ENCODE data around the gene ARHGEF28.
A peak's percentile ranks its signal among the peaks of the same experiment; 100 is the strongest.

Gene ARHGEF28

GRCh38 chr5:73942783-73943182 lies 316.8 kb downstream of the ARHGEF28 start:
- DNase-seq (ENCODE audit: low read depth), result no peak

GRCh38 chr5:73943397-73943796 lies 317.4 kb downstream of the ARHGEF28 start:
- DNase-seq (ENCODE audit: low read depth), result no peak

DNA sequence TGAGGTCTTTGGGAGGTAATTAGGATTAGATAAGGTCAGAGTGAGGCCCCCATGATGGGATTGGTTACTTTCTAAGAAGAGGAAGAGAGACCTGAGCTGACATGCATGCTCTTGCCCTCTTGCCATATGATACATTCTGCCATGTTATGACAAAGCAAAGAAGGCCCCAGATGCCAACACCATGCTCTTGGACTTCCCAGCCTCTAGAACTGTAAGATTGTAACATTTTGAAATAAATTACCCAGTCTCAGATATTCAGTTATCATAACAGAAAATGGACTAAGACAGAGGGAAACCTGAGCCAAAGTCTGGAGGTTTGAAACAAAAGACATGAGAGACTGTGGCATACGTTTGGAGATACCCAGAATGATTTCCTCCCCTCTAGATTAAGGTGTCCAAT lies 318.6 kb downstream of the ARHGEF28 start:
- no peak for DNase-seq (ENCODE audit: low read depth)

DNA sequence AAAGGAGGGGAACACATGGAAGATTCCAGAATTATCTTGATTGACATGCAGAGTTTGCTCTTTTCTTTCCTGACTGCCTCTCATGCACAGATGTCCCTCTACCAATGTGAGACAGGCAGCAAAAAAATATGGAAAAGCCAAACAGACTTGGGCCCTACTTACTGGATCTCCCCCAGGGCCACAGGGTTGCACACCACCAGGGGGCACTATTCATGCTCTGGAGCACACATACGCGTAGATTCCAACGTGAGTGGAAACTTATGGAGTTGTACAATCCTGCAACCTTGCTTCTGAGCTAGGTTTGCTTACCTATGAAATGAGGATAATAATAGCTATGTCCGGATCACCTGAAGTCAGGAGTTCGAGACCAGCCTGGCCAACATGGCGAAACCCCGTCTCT lies 319.5 kb downstream of the ARHGEF28 start:
- no peak for DNase-seq (ENCODE audit: low read depth)

GRCh38 chr5:73946278-73946677 lies 320.3 kb downstream of the ARHGEF28 start:
- DNase-seq (ENCODE audit: low read depth), result no peak

DNA sequence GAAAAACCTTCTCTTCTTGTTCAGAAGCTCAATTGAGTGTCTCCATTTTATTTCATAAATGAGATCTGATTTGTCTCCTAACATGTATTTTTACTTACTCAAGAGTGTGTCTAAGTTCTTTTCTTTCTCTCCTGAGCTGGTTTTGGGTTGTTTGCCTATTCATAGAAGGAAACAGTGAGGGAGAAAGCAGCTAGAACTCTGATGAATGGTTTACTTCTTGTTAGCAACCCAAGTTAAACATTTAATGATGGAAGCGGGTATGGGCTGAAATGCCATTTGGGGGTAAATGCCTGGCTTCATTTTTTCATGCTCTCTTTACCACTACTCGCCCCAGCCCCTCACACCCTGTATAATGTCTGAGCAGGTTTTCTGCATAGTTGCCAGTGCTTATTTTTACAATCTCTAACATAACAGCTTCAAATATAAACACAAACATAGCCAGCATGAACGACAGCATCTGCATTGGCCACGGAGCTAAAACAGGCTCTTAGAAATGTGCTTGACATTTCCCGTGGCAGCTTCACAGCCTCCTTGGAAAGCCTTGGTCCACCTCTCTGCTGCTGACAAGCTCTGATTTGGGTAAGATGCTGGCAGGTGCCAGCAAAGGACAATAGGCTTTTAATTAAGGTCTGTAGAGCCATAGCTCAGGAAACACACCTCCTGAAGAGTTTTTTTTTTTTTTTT lies 321.1 kb downstream of the ARHGEF28 start:
- DNase-seq (ENCODE audit: low read depth), result no peak

DNA sequence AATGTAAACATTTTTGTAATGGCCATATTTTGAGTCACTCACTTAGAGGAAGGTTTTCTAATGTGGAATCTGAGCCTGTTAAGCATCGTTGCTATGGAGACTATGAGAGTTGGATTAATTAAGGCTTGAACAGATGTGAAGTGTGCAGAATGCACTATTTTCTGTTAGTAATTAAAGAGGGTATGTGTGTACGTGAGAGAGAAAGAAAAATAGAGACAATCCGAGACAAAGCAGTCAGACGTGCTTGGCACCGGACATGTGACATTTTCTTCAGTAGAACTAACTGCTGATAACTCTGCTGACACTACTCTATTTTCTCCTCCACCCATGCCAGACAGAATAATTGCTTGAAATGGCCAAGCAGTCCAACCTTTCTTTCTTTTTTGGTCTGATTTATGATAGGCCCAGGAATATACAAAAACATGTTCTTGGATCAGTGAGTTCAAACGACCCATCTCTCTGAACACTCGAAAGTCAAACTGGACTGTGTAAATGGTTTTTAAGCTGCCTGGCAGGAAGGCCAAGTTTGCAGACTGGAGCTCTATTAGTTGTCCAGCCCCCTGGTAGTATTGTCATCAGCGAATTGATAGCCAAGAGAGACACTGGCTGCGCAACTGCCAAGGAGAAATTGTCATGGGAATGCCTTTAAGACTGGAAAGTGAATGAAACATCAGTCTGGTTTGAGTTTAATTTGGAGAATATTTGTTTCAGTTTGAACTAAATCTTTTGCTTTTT lies 322.1 kb downstream of the ARHGEF28 start:
- no peak for DNase-seq (ENCODE audit: low read depth)

DNA sequence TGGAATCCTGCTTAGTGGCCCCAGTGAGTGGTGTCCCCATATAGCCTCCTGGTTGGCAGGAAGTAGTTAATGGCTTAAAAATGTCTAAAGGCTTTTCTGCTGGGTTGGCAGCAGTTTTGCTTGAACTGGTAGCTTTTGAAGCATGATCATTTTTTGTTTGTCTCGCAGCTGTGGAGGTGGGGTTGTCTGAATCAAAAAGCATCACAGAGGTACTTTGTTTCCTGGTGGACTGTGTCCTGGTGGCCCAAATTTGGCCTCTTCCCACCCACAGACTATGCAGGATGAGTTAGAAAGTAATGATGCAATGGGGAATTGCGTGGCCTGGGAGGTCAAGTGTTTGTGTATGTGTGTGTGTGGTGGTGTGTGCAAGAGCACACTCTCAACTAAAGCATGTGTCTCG lies 322.7 kb downstream of the ARHGEF28 start:
- DNase-seq (ENCODE audit: low read depth), result no peak

DNA sequence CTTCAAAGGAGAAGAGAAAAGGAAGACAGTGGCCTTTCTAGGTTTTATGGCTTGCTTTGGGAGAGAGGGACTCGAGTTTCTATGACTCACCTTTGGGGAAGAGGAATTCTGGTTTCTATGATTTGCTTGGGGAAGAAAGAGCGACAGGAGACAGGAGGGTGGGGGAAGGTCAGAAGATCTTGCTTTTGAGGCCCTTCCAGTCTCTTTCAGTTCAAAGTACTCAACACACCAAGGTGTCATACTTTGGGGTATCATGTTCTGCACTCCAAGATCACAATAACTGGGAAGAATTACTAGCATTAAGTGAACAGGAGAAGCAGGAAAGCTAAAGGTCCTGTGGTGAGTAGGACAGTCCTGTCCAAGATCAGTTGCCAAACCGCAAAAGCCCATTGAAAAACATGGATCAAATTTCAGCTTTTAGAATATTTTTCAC lies 324.5 kb downstream of the ARHGEF28 start:
- no peak for DNase-seq (ENCODE audit: low read depth)

DNA sequence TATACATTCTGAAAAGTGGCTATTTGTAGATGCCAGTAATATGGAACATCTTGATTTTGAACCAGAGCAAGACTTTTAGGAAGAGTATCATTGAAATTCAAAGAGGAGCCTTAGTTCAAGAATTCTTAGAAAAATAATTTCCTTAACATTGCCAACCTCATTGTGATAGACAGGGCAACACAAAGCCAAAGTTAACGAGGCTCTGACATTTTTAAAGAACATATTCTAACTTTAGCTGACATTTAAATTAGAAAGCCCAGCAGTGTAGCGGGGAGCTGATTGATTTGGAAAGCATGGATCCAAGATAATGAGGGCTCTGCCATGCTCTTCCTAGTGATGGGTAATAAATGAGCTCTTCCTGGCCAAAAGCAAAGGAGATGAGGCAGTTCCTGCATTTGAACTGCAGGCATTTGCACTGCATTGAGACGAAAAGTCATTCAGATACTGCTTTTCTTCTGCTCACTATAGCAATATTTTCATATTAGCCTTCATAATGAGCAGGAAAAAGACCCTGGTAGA lies 325.0 kb downstream of the ARHGEF28 start:
- DNase-seq (ENCODE audit: low read depth), result no peak

- no peak for DNase-seq (ENCODE audit: low read depth)
Measured at GRCh38 chr5:73952872-73953271, 326.9 kb downstream of the ARHGEF28 start.

GRCh38 chr5:73954381-73954780 lies 328.4 kb downstream of the ARHGEF28 start:
- no peak for DNase-seq (ENCODE audit: low read depth)

DNA sequence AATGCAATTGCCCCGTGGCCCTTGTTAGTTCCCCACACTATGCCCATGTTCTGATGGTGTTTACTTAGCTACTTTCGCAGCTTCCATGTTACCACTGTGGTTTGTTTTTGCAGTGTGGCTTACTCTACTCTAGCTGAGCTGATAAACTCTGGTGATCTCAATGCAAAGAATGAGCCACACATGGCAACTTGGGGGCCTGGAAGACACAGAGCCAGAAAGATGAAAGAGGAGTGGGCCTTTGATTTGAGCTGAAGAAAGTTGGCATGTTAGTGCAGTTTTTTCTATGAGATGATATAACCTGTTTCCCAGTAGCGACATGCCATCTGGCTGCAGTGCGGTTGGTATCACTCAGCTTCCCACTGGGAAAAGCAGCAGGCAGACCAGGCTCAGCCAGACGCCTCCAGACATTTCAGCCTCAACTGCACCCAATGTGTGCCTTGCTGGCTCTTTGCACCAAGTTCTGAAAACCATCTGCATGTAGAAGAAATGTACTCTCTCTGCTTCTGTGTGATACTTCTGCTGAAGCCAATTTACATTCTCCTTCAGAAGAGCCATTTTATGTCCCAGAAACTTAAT lies 329.4 kb downstream of the ARHGEF28 start:
- no peak for DNase-seq (ENCODE audit: low read depth)

- DNase-seq (ENCODE audit: low read depth), result no peak
Measured at GRCh38 chr5:73957397-73958001, 331.5 kb downstream of the ARHGEF28 start.

- DNase-seq (ENCODE audit: low read depth), result no peak
Measured at GRCh38 chr5:73958037-73958436, 332.0 kb downstream of the ARHGEF28 start.

DNA sequence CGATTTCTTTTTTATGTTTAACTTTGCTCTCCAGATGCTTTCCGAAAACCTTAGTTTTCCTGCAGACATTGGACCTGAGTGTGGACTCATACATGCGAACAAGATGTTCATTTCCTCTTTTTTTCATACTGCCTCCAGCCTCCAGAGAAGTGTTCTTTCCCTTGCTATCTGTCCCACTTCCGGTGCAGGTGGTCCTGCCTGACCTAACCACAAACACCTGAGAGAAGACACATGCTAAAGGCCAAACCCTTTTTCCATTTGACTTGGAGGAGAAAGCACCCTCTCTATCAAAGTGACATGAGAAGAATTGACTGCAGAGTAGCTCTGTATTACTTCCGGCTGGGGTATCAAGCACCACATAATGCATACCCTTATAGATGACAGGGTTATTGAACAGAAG lies 334.0 kb downstream of the ARHGEF28 start:
- DNase-seq (ENCODE audit: low read depth), result no peak

DNA sequence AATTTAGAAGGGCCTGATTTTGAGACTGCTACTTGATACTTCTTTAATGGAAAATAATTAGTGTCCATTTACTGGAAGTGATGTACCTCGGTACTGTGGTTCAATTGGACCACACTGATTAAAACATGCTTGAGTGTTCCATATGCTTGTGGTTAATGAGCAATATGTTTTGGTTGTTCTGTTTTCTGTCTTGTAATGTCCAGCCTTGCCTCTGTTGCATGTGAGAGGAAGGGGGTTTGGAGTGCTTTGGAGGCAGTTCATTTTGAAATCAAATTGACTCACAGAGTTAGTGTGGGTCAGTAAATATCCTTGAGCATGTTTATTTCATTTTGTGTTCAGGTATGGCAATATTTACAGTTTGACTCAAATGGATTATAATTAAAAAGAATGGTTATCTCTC lies 334.4 kb downstream of the ARHGEF28 start:
- DNase-seq (ENCODE audit: low read depth), result no peak

GRCh38 chr5:73962801-73963425 lies 336.9 kb downstream of the ARHGEF28 start:
- peak; percentile 48 for DNase-seq (ENCODE audit: low read depth)

GRCh38 chr5:73964352-73964865 lies 338.4 kb downstream of the ARHGEF28 start:
- DNase-seq (ENCODE audit: low read depth), result no peak

GRCh38 chr5:73966451-73966850 lies 340.5 kb downstream of the ARHGEF28 start:
- no peak for DNase-seq (ENCODE audit: low read depth)

- no peak for DNase-seq (ENCODE audit: low read depth)
Measured at GRCh38 chr5:73967347-73967746, 341.4 kb downstream of the ARHGEF28 start.

DNA sequence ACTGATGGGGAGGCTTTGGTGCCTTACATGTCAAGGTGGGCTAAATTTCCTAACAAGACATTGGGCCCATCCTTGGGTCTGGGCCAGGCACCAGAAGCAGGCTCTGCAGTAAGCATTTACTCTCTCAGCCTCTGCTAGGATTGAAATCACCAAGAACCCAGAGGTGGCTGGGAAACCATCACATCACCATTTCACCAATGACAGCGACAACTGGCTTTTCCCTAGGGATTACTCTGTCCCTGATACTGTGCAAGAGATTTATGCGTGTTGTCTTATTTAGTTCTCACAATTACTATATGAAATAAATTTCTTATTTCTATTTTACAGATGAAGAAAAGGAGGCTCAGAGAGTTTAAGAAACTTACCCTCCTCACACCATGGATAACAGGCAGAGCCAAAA lies 342.2 kb downstream of the ARHGEF28 start:
- no peak for DNase-seq (ENCODE audit: low read depth)

Measured in HS-27A (cell line).